Measurements from ENCODE around the gene SH3GL3. TPM values are rescaled to one million over a fixed set of nuclear protein-coding genes. Genes with fewer than 3 reads are reported as not detected.

SH3GL3 gene
- total RNA-seq, 1 donor from 2014 or later = not detected

DNA sequence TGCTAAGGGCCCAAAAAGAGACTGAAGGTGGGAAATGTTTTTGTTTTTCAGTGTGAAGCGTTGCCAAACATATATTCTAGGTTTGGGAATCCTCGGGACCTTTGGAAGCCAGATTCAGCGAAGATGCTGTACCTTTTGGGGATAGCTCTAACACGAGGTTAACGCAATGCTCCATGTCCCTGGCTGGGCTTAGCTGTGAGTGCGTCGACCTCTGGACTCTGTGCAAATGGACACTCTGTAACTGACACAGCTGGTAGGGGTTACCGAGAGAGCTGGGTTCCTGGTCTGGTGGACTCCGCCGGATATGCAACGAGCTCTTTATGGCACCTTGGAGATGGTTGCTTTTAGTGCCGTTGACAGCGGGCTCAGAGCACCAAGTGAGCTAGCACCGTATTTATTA, 724 bp upstream of the SH3GL3 start:
- intact Hi-C loops (cut with DNase I) = loop anchor here (5.0 to 10.0 kb wide), 3 partner anchors 206 to 588 kb away; partner anchors contain the start of gene ADAMTSL3
- no peaks in the 10 kb centered on the region for H3K36me3 ChIP-seq
- H3K9me3 ChIP-seq = no peaks in the 10 kb centered on the region
- peak overlapping the region in 1 of 2 donors; percentile 84 for H3K4me3 ChIP-seq
- H3K27me3 ChIP-seq = no peaks in the 10 kb centered on the region
- TF ChIP-seq, protein P1, sequence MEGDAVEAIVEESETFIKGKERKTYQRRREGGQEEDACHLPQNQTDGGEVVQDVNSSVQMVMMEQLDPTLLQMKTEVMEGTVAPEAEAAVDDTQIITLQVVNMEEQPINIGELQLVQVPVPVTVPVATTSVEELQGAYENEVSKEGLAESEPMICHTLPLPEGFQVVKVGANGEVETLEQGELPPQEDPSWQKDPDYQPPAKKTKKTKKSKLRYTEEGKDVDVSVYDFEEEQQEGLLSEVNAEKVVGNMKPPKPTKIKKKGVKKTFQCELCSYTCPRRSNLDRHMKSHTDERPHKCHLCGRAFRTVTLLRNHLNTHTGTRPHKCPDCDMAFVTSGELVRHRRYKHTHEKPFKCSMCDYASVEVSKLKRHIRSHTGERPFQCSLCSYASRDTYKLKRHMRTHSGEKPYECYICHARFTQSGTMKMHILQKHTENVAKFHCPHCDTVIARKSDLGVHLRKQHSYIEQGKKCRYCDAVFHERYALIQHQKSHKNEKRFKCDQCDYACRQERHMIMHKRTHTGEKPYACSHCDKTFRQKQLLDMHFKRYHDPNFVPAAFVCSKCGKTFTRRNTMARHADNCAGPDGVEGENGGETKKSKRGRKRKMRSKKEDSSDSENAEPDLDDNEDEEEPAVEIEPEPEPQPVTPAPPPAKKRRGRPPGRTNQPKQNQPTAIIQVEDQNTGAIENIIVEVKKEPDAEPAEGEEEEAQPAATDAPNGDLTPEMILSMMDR (IDR thresholded peaks at IDR 0.05) = no peak
- H3K27ac ChIP-seq = no peak overlapping the region
- DNase-seq (ENCODE audit: low spot score in 2 of 2) = no peak
- H3K4me1 ChIP-seq = peaks cover 0 to 2% of the 10 kb centered on the region in 2 donors

DNA sequence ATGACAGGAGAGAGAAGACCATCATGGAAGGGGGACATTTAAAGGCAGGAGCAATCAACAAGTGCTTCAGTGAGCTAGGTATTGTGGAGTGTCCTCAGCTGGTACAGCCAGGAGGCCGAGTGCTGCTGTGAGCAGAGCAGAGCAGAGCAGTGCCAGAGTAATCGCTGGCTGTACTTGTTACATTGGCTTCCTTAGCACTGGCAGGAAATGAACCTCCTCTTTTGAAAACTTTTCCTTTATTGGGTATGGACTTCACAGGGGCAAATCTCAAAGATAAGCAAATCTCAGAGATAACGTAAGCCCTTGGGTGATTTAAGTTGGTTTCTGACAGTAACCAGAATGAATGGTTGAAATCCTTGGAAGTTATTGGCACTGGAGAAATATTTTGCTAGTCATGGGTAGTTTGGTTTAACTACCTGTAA, 2.1 kb downstream of the SH3GL3 start:
- DNase-seq (ENCODE audit: low spot score in 2 of 2) = no peak
- no peaks in the 10 kb centered on the region for H3K36me3 ChIP-seq
- TF ChIP-seq, protein P1 (IDR thresholded peaks at IDR 0.05) = no peak
- no peak overlapping the region for H3K4me3 ChIP-seq
- no peak overlapping the region for H3K27ac ChIP-seq
- peaks cover 0 to 2% of the 10 kb centered on the region in 2 donors for H3K4me1 ChIP-seq
- no peaks in the 10 kb centered on the region for H3K27me3 ChIP-seq
- no peaks in the 10 kb centered on the region for H3K9me3 ChIP-seq
- intact Hi-C loops (cut with DNase I) = loop anchor here (5.0 to 10.0 kb wide), 3 partner anchors 203 to 586 kb away; partner anchors contain the start of gene ADAMTSL3

DNA sequence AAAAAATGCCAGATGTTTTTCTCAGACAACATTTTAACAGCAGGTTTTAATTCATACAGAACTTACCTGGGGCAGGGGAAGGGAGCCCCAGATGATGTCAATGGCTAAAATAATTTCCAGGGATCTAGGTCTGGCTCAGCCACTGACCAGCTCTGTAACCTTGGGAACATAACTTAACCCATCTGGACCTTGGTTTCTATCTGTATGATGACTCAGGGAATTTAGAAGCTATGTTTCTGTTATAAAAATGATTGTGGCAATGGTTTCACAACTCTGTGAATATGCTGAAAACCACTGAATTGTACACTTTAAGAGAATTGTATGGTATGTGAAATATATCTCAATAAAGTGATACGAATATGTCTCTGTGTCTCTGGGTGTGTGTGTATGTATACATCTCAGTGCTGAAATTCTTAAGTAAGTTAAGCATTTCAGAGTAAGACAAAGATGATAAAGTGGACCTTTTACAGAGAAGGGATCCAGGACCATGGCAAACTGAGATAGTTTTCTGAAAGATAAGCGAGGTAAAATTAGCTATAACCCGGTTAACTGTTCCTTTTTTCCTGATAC, 2.9 kb downstream of the SH3GL3 start:
- H3K36me3 ChIP-seq = no peaks in the 10 kb centered on the region
- no peaks in the 10 kb centered on the region for H3K27me3 ChIP-seq
- H3K27ac ChIP-seq = no peak overlapping the region
- peaks cover 0 to 2% of the 10 kb centered on the region in 2 donors for H3K4me1 ChIP-seq
- intact Hi-C loops (cut with DNase I) = loop anchor here (5.0 to 10.0 kb wide), 3 partner anchors 202 to 585 kb away; partner anchors contain the start of gene ADAMTSL3
- H3K4me3 ChIP-seq = no peak overlapping the region
- TF ChIP-seq, protein P1 (IDR thresholded peaks at IDR 0.05) = no peak
- DNase-seq (ENCODE audit: low spot score in 2 of 2) = no peak
- no peaks in the 10 kb centered on the region for H3K9me3 ChIP-seq

DNA sequence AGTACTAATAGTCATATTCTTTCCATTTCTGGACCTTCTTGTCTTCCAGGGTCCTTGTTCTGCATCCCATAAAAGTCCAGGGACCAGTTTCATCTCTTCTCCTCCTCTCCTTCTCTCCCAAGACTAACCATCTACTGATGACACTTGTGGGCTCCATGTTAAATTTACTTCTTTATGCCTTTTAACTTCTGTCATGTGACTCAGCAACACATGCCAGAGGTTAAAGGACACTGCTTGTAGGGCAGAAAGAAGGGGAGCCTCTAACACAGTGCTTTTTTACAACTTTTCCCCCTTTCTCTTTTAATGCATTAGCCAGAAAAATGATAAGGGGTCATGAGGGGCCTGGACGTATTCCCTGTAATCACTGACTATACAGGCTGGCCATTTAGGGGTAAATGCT, 10.0 kb downstream of the SH3GL3 start:
- H3K36me3 ChIP-seq = no peaks in the 10 kb centered on the region
- no peaks in the 10 kb centered on the region for H3K9me3 ChIP-seq
- H3K4me3 ChIP-seq = no peak overlapping the region
- TF ChIP-seq, protein P1 (IDR thresholded peaks at IDR 0.05) = no peak
- no peaks in the 10 kb centered on the region for H3K4me1 ChIP-seq
- no peak overlapping the region for H3K27ac ChIP-seq
- no peaks in the 10 kb centered on the region for H3K27me3 ChIP-seq
- DNase-seq (ENCODE audit: low spot score in 2 of 2) = no peak
- intact Hi-C loops (cut with DNase I) = no loop called here

DNA sequence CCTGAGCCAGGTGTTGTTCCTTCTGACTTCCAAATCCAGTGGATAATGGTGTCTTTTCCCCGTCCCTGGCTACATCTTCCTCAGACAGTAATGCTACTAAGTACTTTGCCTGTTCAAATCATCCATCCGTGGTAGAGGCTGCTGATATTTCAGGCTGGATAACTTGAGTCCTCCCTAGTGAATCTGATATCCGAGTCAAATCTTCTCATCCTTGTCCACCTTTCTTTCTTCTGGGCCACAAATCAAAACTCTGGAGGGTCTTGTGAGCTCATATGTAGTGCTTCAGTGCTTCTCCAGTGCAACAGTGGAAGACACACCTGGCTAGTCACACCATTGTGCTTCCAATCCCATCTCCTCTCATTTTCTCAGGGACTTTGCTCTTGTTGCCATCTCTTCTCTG, 11.2 kb downstream of the SH3GL3 start:
- DNase-seq (ENCODE audit: low spot score in 2 of 2) = no peak
- intact Hi-C loops (cut with DNase I) = no loop called here
- H3K27ac ChIP-seq = no peak overlapping the region
- H3K9me3 ChIP-seq = no peaks in the 10 kb centered on the region
- no peaks in the 10 kb centered on the region for H3K4me1 ChIP-seq
- no peaks in the 10 kb centered on the region for H3K27me3 ChIP-seq
- H3K4me3 ChIP-seq = no peak overlapping the region
- no peaks in the 10 kb centered on the region for H3K36me3 ChIP-seq
- TF ChIP-seq, protein P1 (IDR thresholded peaks at IDR 0.05) = no peak

Measured in ascending aorta (tissue), 2 donors.